Loucy (cell line): Measurements from ENCODE around the gene SLC44A1.

Source experiments
- H2AFZ ChIP-seq: fragments of 200-600 bp; sonication (generic); 2 replicates; pipeline ENCODE4 v1.6.0; 2016; ENCODE audit warnings: antibody characterized with exemption, mild to moderate bottlenecking, low read length, moderate library complexity
- H3F3A ChIP-seq: fragments of 200-600 bp; 2 replicates; pipeline ENCODE4 v1.6.0; 2016; ENCODE audit warnings: antibody characterized with exemption, low read depth, mild to moderate bottlenecking
- H3K27me3 ChIP-seq: fragments of 200-600 bp; sonication (generic); 2 replicates; pipeline ENCODE4 v1.6.1; 2014; ENCODE audit warnings: low read length, mild to moderate bottlenecking; ENCODE audit not compliant: insufficient read depth, poor library complexity, severe bottlenecking
- H3K36me3 ChIP-seq: fragments of 200-600 bp; sonication (generic); 2 replicates; pipeline ENCODE4 v1.6.1; 2016; ENCODE audit warnings: low read length; ENCODE audit not compliant: insufficient read depth
- H3K4me1 ChIP-seq: fragments of 200-600 bp; sonication (generic); 2 replicates; pipeline ENCODE4 v1.5.1; 2014; ENCODE audit warnings: low read length, mild to moderate bottlenecking; ENCODE audit not compliant: insufficient read depth, poor library complexity, severe bottlenecking
- H3K4me2 ChIP-seq: fragments of 200-600 bp; sonication (generic); 2 replicates; pipeline ENCODE4 v1.6.0; 2014; ENCODE audit warnings: antibody characterized with exemption, low read length, low read depth, mild to moderate bottlenecking; ENCODE audit not compliant: poor library complexity, severe bottlenecking
- H3K4me3 ChIP-seq: fragments of 200-600 bp; sonication (generic); 2 replicates; pipeline ENCODE4 v1.5.1; 2014; ENCODE audit warnings: low read length, mild to moderate bottlenecking, mixed read lengths; ENCODE audit not compliant: poor library complexity, severe bottlenecking
- H3K79me2 ChIP-seq: fragments of 200-600 bp; sonication (generic); 2 replicates; pipeline ENCODE4 v1.6.1; 2014; ENCODE audit warnings: low read length; ENCODE audit not compliant: insufficient read depth
- H3K9ac ChIP-seq: fragments of 200-600 bp; sonication (generic); 2 replicates; pipeline ENCODE4 v1.6.0; 2014; ENCODE audit warnings: mild to moderate bottlenecking, low read depth, low read length, moderate library complexity; ENCODE audit not compliant: poor library complexity, severe bottlenecking
- H3K9me2 ChIP-seq: fragments of 200-600 bp; sonication (generic); replicated peaks from 2 replicates; pipeline ENCODE4 v1.6.1; 2016; ENCODE audit warnings: low read depth, low read length, mixed read lengths
- H3K9me3 ChIP-seq: fragments of 200-600 bp; sonication (generic); 2 replicates; pipeline ENCODE4 v1.6.1; 2014; ENCODE audit warnings: mild to moderate bottlenecking, antibody characterized with exemption, low read length, low read depth; ENCODE audit not compliant: insufficient read depth
- H4K20me1 ChIP-seq: fragments of 200-600 bp; sonication (generic); 2 replicates; pipeline ENCODE4 v1.6.0; 2014; ENCODE audit warnings: antibody characterized with exemption, low read length, mild to moderate bottlenecking; ENCODE audit not compliant: insufficient read depth, poor library complexity, severe bottlenecking
- CTCF ChIP-seq: fragments of 200-600 bp; sonication (generic); conservative IDR thresholded peaks from 2 replicates; pipeline ENCODE4 v1.5.1; 2014; ENCODE audit warnings: mild to moderate bottlenecking, antibody characterized with exemption, low read length
- EZH2phosphoT487 ChIP-seq: fragments of 200-600 bp; IDR thresholded peaks from 2 replicates; pipeline ENCODE4 v1.6.1; 2018; ENCODE audit warnings: antibody characterized with exemption, mild to moderate bottlenecking, moderate library complexity, borderline replicate concordance

Gene SLC44A1

GRCh38 chr9:105320568-105320967, 76.1 kb downstream of the SLC44A1 start:
- Histone ChIP-seq H3K27me3 (no peaks in the 10 kb centered on the region), H3K4me2 (no peak overlapping the region), H2AFZ (no peak overlapping the region), H3K9me3 (no peaks in the 10 kb centered on the region), H3K79me2 (peaks cover 19% of the 10 kb centered on the region; the same call in 1 of the 2 replicates), H3K36me3 (peaks cover 43% of the 10 kb centered on the region; the same call in 1 of the 2 replicates), H4K20me1 (no peaks in the 10 kb centered on the region), H3F3A (no peaks in the 10 kb centered on the region), H3K4me3 (no peak overlapping the region), H3K4me1 (peaks cover 10% of the 10 kb centered on the region), H3K9ac (no peak overlapping the region), H3K9me2 (no peaks in the 10 kb centered on the region)
- TF ChIP-seq EZH2phosphoT487, result no peak
- TF ChIP-seq CTCF, result no peak

- H3K9me2 ChIP-seq, result no peaks in the 10 kb centered on the region
- no peak overlapping the region for H2AFZ ChIP-seq
- H3K9me3 ChIP-seq, result no peaks in the 10 kb centered on the region
- no peaks in the 10 kb centered on the region for H3K27me3 ChIP-seq
- peaks cover 11% of the 10 kb centered on the region for H3K4me1 ChIP-seq
- no peak overlapping the region for H3K4me3 ChIP-seq
- H3K9ac ChIP-seq, result no peak overlapping the region
- H3K36me3 ChIP-seq, result peaks cover 16% of the 10 kb centered on the region; the same call in 1 of the 2 replicates
- H3F3A ChIP-seq, result no peaks in the 10 kb centered on the region
- H3K4me2 ChIP-seq, result no peak overlapping the region
- H3K79me2 ChIP-seq, result peaks cover 57% of the 10 kb centered on the region
- H4K20me1 ChIP-seq, result no peaks in the 10 kb centered on the region
- TF ChIP-seq CTCF (no peak), EZH2phosphoT487 (no peak)
Observed at GRCh38 chr9:105328296-105328695, 83.8 kb downstream of the SLC44A1 start.

- Histone ChIP-seq H3K9me2 (no peaks in the 10 kb centered on the region), H3F3A (no peaks in the 10 kb centered on the region), H3K9ac (no peak overlapping the region), H4K20me1 (no peaks in the 10 kb centered on the region), H3K4me3 (no peak overlapping the region), H3K27me3 (no peaks in the 10 kb centered on the region), H2AFZ (no peak overlapping the region), H3K36me3 (peaks cover 16% of the 10 kb centered on the region; the same call in 1 of the 2 replicates), H3K79me2 (peaks cover 58% of the 10 kb centered on the region), H3K4me1 (peaks cover 16% of the 10 kb centered on the region), H3K9me3 (no peaks in the 10 kb centered on the region), H3K4me2 (no peak overlapping the region)
- TF ChIP-seq EZH2phosphoT487 (no peak), CTCF (no peak)
Observed at GRCh38 chr9:105328872-105329718, 84.6 kb downstream of the SLC44A1 start.
